Ovary (tissue), 3 donors: Measurements from ENCODE around the gene WNT11.

Experiments used
- EP300 ChIP-seq: sonication (generic); formaldehyde crosslinking; IDR thresholded peaks from one replicate; pipeline ENCODE4 v1.6.1; 2017; ENCODE audit warnings: antibody characterized with exemption
- TF ChIP-seq, protein P1 (sequence below), 3 donors: fragments of 450-650 bp in 2 of 3; fragments of 200-600 bp in 1 of 3; IDR thresholded peaks; one replicate each; pipeline versions ENCODE4 v1.5.1 to v1.8.0; 2016 to 2022; ENCODE audit warnings: antibody characterized with exemption in 3 of 3, mild to moderate bottlenecking in 1 of 3
- donor health status: DM: no; HTN: no; CAD: no.

DNA sequence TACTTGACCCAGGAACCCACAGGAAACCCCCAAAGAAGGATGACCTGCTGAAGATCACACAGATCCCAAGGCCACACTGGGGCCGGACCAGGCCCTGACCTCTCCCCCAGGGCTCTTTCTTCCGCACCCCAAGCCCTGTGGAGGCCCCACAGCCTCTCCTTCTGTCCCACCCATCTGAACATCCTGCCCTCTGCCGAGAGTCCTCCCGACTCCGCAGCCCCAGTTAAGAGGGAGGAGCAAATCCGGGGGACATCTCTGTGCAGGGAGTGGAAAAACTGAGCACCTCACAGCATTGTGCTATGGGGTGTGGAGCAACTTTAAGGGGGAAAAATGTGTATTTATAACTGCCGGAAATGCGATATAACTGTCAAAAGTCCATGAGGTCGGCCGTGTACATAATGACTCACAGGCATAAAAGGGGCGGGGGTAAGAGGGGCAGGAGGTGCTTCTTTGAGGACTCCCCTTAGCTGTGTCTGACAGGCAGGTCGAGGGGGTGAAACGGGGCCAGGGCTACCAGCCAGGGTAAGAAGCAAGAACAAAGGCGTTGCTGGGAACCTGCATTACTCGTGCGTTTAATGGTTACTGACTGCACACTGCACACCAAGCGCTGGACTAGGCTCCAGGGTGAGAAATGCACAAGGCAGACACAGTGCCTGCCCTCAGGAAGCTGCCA, 57.2 kb downstream of the WNT11 start:
- TF ChIP-seq, protein P1, sequence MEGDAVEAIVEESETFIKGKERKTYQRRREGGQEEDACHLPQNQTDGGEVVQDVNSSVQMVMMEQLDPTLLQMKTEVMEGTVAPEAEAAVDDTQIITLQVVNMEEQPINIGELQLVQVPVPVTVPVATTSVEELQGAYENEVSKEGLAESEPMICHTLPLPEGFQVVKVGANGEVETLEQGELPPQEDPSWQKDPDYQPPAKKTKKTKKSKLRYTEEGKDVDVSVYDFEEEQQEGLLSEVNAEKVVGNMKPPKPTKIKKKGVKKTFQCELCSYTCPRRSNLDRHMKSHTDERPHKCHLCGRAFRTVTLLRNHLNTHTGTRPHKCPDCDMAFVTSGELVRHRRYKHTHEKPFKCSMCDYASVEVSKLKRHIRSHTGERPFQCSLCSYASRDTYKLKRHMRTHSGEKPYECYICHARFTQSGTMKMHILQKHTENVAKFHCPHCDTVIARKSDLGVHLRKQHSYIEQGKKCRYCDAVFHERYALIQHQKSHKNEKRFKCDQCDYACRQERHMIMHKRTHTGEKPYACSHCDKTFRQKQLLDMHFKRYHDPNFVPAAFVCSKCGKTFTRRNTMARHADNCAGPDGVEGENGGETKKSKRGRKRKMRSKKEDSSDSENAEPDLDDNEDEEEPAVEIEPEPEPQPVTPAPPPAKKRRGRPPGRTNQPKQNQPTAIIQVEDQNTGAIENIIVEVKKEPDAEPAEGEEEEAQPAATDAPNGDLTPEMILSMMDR (IDR thresholded peaks at IDR 0.05) = no peak
- no peak for TF ChIP-seq EP300
